Activated CD8-positive, alpha-beta memory T cell treated with anti-CD3 and anti-CD28 coated beads, Interleukin-2, amount 50 U/mL, for 4 hours (primary cell): ENCODE results near the gene B9D2.
"Not testable (repeated sequence)": the region's sequence is repeated elsewhere in the genome, so short reads cannot be mapped to it uniquely, and the experiment has no call there.

Experiments used
- DNase-seq: peaks from one replicate; pipeline ENCODE4 v3.0.0-alpha.2; 2020

B9D2 gene, protein sequence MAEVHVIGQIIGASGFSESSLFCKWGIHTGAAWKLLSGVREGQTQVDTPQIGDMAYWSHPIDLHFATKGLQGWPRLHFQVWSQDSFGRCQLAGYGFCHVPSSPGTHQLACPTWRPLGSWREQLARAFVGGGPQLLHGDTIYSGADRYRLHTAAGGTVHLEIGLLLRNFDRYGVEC

DNA sequence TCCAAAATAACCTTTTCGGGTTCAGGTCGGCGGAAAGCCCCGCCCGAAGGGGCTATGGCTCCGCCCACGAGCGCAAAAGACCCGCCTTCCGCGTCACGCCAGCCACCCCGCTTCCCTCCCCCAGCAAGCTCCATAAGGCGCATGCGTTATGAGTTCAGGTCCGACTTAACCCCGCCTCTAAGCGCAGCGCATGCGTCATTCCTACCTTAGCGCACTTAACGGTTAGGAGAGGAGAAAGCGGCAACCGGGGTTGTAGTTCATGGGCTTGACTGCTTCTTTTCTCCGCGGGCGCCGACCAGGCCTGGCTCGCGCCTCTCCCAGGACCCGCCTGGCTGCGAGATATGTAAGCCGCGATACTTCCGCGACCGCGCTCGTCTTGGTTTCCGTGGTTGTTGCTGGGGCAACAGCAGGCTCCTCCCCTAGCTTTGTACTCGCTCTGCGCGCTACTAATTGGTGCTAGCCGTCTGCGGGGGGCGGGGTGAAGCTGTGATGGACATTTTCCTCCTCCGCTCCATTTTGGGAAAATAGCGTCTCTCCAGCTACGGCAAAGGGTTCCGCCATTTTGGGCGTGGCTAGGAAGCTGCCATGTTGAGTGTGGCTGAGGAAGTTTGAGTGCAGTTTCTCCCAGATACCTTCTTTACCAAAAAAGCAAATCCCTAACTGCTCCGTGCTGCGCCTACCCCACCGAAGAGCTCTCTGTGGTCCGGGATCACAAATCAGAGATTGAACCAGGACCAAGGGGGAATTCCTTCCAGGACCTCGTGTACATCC lies at the start of gene B9D2:
TSS of gene B9D2 (minus strand) at position 397 of the 771 bp plus-strand sequence. CDS start 630 bp downstream, outside the sequence.
- peak; percentile 96 for DNase-seq

DNA sequence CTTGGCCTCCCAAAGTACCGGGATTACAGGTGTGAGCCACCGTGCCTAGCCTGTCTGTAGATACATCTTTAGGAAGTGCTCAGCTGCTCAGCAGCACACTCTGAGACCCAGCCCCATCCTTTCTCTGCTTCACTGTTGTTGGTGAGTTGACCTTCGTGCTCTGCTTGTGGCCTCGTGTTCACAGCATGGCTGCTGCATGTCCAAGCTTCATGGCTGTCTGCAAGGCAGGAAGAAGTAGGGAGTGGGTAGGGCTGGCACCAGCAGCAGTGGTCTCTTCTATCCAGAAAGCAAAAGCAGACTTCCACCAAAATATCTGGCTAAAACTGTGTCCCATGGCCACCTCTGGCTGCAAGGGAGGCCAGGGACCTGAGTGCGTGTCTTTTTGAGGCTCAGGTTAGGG lies 49.0 kb upstream of the B9D2 start:
- no peak for DNase-seq

DNA sequence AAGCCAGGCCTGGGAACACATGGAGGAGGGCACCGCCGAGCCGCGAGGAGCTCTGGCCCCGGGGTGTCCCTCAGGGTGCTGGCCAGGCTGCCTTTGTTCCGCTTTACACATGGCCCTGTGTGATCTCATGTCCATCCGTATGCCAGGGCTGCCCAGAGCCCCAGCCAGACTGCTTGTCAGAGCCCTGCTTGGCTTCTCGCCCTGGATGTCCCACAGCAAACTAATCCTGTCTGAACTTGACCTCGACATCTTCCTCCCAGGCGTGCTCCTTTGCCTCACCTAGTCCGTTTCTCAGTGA lies 48.0 kb upstream of the B9D2 start:
- no peak for DNase-seq

DNA sequence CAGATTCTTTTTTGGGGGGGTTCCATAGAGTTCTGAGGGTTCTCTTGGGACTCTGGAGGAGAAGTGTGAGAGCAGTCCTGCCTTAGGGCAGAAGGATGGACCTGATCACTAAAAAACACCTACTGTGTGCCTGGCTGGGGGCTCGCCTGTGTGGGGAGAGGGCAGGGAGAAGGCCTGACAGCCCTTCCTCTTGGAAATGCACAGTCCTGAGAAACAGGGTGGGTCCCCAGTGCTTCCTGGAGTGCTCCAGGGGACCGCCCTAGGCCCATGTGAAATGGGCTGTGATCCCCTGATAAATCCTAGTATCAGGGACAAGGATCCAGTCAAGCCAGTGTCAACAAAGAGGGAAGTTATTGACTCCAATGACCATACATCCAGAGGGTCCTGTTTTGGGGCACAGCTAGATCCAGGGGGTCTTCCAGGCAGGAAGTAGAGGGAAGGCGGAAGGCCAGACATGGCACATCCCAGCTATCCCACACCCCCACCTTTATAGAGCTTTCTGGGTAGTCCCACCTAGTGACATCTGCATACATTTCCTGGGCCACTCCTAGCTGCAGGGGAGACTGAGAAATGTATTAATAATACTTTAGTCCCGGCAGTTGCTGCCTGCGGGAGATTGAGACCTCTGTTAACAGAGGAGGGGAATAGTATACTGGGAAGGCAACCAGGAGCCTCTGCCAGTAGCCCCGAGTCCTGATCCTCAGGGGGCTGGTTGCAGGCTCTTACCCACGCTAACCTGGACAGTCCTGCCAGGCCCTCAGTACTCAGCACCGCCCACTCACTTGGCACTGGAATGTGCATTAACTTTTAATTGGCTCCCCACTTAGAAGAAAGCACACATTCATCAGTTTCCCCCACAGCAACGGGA lies 47.4 kb upstream of the B9D2 start:
- no peak for DNase-seq

DNA sequence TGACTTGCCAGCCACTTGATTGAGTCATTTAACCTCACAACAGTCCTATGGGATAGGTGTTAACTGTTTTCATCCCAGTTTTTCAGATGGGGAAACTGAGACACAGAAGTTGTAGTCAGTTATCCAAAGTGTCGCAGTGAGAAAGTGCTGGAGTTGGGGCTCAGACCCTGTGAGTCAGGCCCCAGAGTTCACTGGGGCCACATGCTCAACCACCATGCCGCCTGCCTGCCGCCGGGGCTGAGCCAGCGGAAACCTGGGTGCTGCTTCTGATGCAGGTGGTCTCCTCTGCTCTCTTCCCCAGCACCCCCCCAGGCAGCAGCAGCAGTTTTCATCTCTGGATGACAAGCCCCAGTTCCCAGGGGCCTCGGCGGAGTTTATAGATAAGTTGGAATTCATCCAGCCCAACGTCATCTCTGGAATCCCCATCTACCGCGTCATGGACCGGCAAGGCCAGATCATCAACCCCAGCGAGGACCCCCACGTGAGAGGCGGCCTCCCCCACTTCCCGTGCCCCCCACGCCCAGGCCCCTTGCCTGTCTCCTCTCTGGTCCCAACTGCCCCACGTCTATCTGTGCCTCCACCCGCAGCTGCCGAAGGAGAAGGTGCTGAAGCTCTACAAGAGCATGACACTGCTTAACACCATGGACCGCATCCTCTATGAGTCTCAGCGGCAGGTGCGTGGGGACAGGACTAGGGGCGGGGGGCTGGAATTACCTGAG lies 46.5 kb upstream of the B9D2 start:
- DNase-seq: no peak

DNA sequence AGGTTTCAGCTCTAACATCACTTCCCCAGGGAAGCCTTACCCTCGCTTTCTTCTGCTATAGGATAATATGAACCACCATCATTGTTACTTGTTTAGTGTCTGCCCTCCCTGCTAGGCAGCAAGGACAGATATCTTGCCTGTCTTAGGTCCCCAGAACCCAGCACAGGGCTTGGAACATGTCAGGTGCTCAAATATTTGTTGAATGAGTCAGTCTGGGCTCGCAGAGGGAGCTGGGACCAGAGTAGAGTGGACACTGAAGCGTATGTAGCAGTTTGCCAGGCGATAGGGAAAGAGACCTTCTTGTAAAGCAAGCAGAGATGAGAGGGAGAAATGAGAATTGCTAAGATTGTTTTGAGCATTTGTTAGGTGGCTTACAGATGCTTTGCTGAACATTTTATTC lies 45.3 kb upstream of the B9D2 start:
- no peak for DNase-seq

DNA sequence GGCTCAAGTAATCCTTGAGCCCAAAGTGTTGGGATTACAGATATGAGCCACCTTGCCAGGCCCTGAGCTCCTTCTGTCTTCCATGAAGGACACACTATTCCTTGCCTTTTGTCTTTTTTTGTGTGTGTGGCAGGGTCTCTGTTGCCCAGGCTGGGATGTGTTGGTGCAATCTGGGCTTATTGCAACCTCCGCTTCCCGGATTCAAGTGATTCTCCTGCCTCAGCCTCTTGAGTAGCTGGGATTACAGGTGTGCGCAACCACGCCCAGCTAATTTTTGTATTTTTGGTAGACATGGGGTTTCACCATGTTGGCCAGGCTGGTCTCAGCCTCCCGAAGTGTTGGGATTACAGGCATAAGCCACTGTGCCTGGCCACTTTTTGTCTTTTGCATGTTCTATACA lies 44.9 kb upstream of the B9D2 start:
- DNase-seq: not testable (repeated sequence)

DNA sequence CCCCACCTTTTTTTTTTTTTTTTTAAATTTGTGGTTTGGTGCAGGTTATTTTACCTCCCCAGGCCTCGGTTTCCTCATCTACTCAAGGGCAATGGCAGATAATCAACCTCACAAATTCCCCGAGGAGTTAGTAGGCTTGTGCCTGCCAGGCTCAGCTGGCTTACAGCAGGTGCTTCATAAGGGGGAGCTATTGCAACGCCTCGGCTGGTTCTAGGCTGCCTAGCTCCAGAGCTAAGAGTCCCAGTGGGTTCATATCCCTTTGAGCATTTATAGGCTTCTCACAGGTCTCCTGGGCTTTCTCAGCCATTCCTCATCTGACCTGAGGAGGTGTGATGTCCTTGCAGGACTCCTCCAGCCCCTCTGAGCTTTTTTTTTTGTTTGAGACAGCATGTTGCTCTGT lies 44.3 kb upstream of the B9D2 start:
- DNase-seq: no peak

DNA sequence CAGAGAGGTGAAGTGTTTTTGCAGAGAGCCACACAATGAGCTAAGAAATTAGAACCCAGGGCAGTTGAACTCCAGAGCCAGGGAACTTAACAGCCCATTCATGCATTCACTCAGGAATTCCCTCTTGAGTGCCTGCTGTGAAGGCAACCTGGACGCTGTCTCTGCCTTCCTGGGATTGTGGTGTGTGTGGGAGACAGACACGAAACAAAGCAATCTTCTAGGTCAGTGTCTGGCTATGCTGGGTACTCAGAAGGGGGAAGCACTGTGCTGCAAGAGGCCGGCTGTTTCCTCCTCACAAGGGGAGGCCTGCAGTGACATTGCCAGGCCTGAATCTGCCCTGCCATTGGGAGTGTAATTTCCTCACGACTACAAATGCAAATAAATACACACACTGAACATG lies 43.3 kb upstream of the B9D2 start:
- DNase-seq: no peak

DNA sequence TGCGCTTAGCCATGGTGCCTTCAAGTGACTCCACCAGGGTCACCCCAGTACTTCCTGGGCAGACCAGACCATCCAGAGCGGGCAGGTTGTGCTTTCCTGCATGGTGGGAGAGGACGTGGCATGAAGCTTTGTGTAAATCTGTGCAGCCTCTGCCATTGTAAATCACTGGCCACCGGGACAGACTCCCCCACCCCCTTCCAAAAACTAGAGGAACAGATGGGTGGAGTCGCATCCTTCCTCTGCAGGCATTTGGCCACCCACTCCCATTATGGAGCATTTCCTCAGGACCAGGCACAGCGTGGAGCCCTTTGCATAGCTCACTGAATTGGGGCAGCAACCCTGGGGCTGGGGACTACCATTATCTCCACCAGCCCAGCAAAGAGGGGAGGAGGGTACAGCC lies 41.8 kb upstream of the B9D2 start:
- no peak for DNase-seq

DNA sequence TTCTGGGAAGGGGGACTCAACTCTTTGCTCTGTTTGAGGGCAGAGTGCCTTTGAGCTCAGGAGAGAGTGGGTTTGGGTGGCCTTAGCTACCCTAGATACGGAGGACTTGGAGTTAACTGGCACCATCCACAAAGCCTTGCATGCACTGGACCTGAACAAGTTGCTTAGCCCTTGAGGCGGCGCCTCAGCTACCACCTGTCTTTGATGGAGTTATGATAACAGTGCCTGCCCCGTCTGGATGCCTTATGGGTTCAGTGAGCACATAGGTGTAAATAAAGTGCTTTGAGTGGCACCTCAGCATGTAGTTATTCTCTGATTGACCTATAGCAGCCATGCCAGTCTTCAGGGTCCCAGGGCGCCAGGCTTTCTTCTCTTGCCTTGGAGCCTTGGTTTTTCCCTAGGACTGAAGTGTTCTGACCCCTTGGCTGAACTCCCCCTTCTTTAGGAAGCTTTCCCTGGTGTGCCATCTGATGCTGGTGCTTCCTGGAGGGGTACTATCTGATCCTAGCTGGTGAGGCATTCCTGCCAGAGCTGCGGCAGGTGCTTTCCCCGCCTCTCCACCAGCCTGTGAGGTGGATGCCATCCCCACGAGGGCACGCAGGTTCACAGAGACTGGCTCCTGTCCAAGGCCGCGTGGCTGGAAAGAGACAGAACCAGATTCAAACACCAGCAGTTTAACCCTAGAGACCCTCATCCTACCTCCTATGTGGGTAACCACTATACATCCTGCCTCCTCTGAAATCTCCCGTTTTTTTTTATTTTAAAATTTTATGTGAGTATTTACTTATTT lies 39.4 kb upstream of the B9D2 start:
- DNase-seq: no peak

DNA sequence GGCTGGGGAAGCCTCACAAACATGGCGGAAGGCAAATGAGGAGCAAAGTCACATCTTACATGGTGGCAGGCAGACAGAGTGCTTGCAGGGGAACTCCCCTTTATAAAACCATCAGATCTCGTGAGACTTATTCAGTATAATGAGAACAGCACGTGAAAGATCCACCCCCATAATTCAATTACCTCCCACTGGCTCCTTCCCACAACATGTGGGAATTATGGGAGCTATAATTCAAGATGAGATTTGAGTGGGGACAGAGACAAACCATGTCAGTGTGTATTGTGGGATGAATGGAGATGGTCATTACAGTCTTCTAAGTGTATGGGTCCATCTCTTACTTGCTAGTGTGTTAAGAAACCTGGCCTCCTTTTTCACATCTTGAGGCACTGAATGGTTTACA lies 38.1 kb upstream of the B9D2 start:
- no peak for DNase-seq

DNA sequence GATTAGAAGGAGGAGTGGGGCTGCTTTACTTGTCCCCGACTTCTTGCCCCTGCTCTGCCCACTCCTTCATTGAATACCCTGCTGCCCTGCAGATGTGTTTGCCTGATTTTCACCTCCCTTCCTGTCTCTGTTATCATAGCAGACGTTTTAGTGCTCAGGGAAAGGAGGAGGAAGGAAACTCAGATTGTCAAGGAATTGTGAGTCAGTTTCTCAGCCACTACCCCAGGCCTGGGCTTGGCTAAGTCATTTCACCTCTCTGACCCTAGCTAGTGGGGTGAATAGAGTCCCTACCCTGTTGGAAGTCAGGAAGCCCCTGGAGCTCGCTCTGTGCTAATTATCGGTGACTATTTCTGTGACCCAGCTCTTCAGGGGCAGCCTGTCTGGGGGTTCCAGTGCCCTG lies 37.5 kb upstream of the B9D2 start:
- DNase-seq: no peak

DNA sequence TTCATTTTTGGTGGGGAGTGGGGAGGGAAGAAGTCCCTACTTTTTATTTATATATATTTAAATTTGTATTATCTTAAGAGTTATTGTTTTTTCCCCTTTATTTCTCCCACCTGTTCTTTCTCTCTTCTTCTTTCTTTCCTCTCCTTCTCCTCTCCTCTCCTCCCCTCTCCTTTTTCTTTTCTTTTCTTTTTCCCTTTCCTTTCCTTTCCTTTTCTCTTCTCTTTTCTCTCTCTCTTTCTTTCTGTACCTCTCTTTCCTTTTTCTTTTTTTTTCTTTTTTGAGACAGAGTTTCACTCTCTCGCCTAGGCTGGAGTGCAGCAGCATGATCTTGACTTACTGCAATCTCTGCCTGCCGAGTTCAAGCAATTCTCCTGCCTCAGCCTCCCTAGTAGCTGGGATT lies 35.6 kb upstream of the B9D2 start:
- no peak for DNase-seq

DNA sequence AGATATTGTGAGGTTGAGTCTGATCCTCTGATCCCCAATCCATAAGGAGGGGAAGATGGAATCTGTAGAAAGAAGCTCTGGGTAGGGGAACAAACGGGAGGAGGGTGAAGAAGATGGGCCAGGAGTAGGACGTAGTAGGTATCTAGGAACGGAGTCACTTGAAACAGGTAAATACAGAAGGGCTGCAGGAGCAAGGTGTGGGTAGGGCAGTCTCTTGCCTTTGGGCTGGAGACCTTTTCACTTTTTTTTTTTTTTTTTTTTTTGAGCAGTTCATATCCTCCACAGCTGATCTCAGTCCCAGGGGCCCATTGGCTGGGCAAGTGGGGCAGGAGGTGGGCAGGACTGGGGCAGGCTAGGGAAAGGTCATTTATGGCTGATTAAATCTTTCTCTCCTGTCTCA lies 35.1 kb upstream of the B9D2 start:
- no peak for DNase-seq

DNA sequence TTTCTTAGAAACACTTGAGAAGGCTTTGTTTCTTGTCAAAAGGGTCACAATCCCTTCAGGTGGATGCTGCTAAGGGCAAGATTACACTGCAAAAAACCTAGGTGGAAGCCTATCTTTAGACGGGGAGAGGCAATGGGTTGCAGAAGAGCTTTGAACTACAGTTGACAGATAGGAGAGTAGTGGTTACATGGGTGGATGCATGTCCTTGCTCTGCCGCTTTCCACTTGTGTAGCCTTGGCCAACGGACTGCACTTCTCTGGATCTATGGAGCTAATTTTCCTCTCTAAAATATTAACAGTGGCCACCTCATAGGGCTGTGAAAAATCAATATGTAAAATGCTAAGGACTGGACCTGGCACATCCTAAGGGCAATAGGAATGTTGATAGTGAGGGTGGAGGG lies 34.6 kb upstream of the B9D2 start:
- DNase-seq: no peak

DNA sequence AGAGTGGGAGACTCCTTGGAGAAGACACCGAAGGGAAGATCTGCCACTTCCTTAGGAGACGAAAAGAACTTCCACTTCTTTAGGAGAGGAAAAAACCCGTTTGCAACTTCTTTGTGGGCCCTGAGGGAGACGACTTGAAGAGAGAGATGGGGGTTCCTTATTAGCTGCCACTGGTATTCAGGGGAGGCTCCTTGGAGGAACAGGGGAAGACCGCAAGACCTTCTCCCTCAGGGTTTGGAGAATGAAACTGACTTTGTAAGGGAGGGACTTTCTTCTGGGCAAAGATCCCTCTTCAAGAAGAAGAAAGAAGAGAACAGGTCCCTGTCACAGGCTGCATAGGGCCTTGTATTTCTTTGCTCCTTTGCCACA lies 34.1 kb upstream of the B9D2 start:
- DNase-seq: no peak

DNA sequence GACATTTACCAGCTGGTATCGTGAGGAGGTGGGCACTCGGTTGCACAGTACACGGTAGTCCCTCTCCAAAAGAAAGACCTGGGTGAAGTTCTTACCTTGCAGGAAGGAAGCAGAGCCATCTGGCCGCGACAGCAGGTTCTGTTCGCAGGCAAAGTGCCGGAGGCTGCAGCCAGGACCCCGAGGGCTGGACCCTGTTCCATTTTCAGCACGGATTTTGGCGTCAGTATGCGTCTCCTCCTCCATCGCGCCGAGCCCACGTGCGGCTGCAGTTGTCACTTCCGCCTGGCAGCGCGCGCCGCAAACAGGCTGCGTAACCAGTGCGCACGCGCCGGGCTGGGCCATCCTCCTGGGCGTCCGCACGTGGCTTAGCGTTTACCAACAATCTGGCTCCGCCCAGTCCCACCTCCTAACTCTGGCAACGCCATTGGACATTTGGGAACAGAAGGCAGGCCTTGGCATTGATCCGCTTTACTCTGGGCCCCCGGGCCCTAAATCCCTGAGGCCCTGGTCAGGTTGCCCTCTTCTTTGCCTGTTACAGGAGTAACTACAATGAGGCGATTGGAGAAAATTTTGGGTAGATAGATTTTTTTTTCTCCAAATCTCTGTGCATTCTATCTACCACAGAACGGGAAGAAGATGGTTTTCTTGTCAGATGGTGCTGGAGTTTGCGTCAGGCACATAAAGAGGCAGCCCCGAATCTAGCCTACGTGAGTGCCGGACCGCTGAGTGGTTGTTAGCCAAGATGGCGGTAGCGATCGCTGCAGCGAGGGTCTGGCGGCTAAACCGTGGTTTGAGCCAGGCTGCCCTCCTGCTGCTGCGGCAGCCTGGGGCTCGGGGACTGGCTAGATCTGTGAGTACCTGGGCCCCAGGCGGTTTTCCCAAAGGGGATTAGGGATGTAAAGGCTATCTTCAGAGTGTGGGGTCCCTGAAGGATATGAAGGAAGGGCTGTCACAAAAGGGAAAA lies 33.4 kb upstream of the B9D2 start, which contains the start of the genes BCKDHA and EXOSC5:
TSS of gene BCKDHA (plus strand) at position 733 of the 964 bp plus-strand sequence. CDS start at position 743, 10 bp downstream.
TSS of gene EXOSC5 (minus strand) at position 274 of the 964 bp plus-strand sequence. CDS start at position 243, 31 bp downstream.
- DNase-seq: peak; percentile 98

DNA sequence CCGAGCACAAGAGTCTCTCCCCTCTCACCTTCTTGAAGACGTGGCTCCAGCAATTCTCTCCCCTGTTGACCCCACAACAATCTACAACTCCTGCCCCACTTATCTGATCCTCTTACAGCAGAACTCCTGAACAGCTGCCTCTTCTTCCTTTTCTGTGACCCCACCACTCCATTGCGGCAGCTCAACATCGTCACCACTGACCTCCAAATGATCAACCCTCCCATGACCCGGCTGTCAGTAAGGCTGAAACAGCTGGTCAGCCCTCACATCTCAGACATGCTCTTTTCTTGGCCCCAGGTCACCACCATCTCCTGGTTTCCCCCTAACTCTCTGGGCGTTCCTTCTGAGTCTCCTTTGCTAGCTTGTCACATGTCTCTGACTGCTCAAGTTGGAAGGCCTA lies 31.4 kb upstream of the B9D2 start:
- no peak for DNase-seq

DNA sequence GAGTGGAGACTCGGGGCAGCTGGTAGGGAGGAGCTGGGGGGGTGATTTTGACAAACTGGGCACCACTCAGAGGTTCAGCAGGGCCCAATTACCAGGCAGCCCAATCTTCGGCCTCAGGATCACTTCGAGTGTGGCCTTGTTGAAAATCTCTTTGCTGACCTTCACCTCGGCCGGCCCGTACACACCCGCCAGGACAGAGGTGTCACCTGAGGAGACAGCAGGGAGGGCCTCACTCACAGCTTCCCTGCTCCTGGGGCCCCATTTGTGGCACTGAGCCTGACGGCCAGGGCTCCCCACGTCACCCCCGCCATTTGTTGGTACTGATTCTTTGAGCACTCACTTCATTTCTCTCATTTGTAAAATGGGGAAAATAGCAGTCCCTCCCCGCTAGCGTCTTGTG lies 28.8 kb upstream of the B9D2 start:
- no peak for DNase-seq

DNA sequence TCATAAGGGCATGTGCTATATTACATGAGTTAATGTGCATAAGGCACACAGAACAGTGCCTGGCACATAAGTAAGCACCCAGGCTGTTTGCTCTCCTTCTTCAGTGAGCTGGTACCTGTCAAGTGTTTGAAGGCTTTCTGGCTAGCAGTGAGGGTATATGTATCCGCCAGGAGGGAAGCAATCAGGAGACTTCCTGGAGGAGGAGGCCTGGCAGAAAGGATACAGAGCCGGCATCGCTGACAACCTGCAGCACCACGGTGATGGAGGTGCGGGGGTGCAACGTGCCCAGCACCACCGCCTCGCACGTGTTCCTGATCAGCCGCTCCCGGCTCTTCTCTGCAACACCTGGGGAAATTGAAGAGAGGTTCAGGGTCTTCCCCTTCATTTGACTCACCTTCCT lies 27.7 kb upstream of the B9D2 start:
- DNase-seq: no peak
